BE2C (cell line): ENCODE measurements around the gene VPS50.
"Not testable (repeated sequence)": the region's sequence is repeated elsewhere in the genome, so short reads cannot be mapped to it uniquely, and the experiment has no call there.

ENCODE experiments used
- DNase-seq: peaks from one replicate; pipeline ENCODE4 v3.0.0-alpha.2; 2020
- H3K27me3 ChIP-seq: fragments of 250-450 bp; sonication (Bioruptor Pico); 2 replicates; pipeline ENCODE4 v1.5.1; 2020; ENCODE audit warnings: mild to moderate bottlenecking
- H3K36me3 ChIP-seq: fragments of 250-450 bp; sonication (Bioruptor Pico); 2 replicates; pipeline ENCODE4 v1.5.1; 2020; ENCODE audit warnings: mild to moderate bottlenecking
- H3K4me1 ChIP-seq: fragments of 250-450 bp; sonication (Bioruptor Pico); 2 replicates; pipeline ENCODE4 v1.5.1; 2020
- H3K4me3 ChIP-seq: 2 replicates; pipeline ENCODE4 v1.5.1; 2011; ENCODE audit warnings: low read depth, low read length
- H3K9me3 ChIP-seq: fragments of 250-450 bp; sonication (Bioruptor Pico); 2 replicates; pipeline ENCODE4 v1.5.1; 2020
- CTCF ChIP-seq: IDR thresholded peaks from 2 replicates; pipeline ENCODE4 v1.5.1; 2012; ENCODE audit warnings: mild to moderate bottlenecking, low read depth, low read length

Gene VPS50

GRCh38 chr7:93366816-93367215 lies 134.7 kb downstream of the VPS50 start:
- TF ChIP-seq CTCF = no peak
- Histone ChIP-seq H3K27me3 (no peaks in the 10 kb centered on the region), H3K4me3 (no peak overlapping the region), H3K9me3 (no peaks in the 10 kb centered on the region), H3K4me1 (no peaks in the 10 kb centered on the region), H3K36me3 (no peaks in the 10 kb centered on the region)
- DNase-seq = no peak

- no peaks in the 10 kb centered on the region for H3K4me1 ChIP-seq
- no peak for DNase-seq
- no peak for TF ChIP-seq CTCF
- H3K36me3 ChIP-seq = no peaks in the 10 kb centered on the region
- no peaks in the 10 kb centered on the region for H3K27me3 ChIP-seq
- H3K9me3 ChIP-seq = no peaks in the 10 kb centered on the region
- no peak overlapping the region for H3K4me3 ChIP-seq
Measured at GRCh38 chr7:93367254-93367653, 135.1 kb downstream of the VPS50 start.

- not testable (repeated sequence) for H3K27me3 ChIP-seq, H3K4me1 ChIP-seq, DNase-seq, H3K4me3 ChIP-seq, H3K9me3 ChIP-seq, H3K36me3 ChIP-seq
Measured at GRCh38 chr7:93370937-93371336, 138.8 kb downstream of the VPS50 start.

GRCh38 chr7:93373537-93373936 lies 141.4 kb downstream of the VPS50 start:
- no peak for DNase-seq
- Histone ChIP-seq H3K27me3 (no peaks in the 10 kb centered on the region), H3K4me1 (no peaks in the 10 kb centered on the region), H3K4me3 (no peak overlapping the region), H3K9me3 (no peaks in the 10 kb centered on the region), H3K36me3 (no peaks in the 10 kb centered on the region)
- TF ChIP-seq CTCF = no peak

GRCh38 chr7:93374345-93374940 lies 142.3 kb downstream of the VPS50 start:
- H3K36me3 ChIP-seq = no peaks in the 10 kb centered on the region
- no peak overlapping the region for H3K4me3 ChIP-seq
- no peaks in the 10 kb centered on the region for H3K4me1 ChIP-seq
- H3K27me3 ChIP-seq = no peaks in the 10 kb centered on the region
- no peak for DNase-seq
- TF ChIP-seq CTCF = peak; percentile 83
- H3K9me3 ChIP-seq = no peaks in the 10 kb centered on the region

GRCh38 chr7:93375603-93376002 lies 143.4 kb downstream of the VPS50 start:
- TF ChIP-seq CTCF = no peak
- DNase-seq = no peak
- Histone ChIP-seq H3K4me1 (no peaks in the 10 kb centered on the region), H3K9me3 (no peaks in the 10 kb centered on the region), H3K4me3 (no peak overlapping the region), H3K36me3 (no peaks in the 10 kb centered on the region), H3K27me3 (no peaks in the 10 kb centered on the region)
